HG03060 (cell line): Measurements from ENCODE around the gene SGMS2.

Experiments
- ATAC-seq: cut with Tn5 transposase; IDR thresholded peaks from one replicate; pipeline ENCODE4 v1.9.1; 2021; ENCODE audit warnings: low read depth, moderate number of reproducible peaks; ENCODE audit not compliant: unreplicated experiment

Gene SGMS2

GRCh38 chr4:107950746-107951540 is 126.2 kb downstream of the SGMS2 start:
- no peak for ATAC-seq

GRCh38 chr4:107951551-107951950 is 126.8 kb downstream of the SGMS2 start:
- no peak for ATAC-seq

GRCh38 chr4:107956011-107956410 is 131.3 kb downstream of the SGMS2 start:
- no peak for ATAC-seq
